Sigmoid colon (tissue), 4 donors: ENCODE measurements around the gene WNT10A.

Source experiments
- CTCF ChIP-seq, 4 experiments: fragments of 450-650 bp in 3 of 4; fragments of 200-600 bp in 1 of 4; IDR thresholded peaks; one replicate each; pipeline ENCODE4 v1.5.1; 2016 to 2019; ENCODE audit warnings: antibody characterized with exemption in 4 of 4, mild to moderate bottlenecking in 3 of 4, moderate library complexity in 2 of 4
- EP300 ChIP-seq, 4 donors: sonication (generic); formaldehyde crosslinking; IDR thresholded peaks; one replicate each; pipeline ENCODE4 v1.6.1; 2017; ENCODE audit warnings: antibody characterized with exemption in 4 of 4
- POLR2A ChIP-seq, 2 donors: fragments of 450-650 bp; IDR thresholded peaks; one replicate each; pipeline ENCODE4 v1.6.1; 2016; ENCODE audit warnings: antibody characterized with exemption in 2 of 2, mild to moderate bottlenecking in 2 of 2, moderate library complexity in 2 of 2

DNA sequence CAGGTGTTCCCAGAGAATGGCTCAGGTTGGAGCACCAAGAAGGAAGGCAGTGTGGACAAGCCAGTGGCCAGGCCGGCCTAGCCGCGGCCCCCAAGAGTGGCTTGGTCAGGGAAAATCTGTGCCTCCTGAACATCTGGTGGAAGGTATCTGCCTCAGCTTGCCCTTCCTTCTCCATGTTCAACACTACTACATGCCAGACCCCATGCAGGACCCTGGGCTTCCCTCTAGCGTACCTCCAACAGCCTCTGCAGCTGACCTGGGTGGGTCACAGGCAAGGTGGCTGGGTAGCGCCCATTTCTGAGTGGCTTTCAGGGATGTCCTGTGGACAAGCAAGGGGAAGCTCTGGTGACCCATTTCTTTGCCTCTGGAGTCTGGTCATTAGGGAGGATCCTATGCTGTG is 7.7 kb downstream of the WNT10A start:
- TF ChIP-seq CTCF (IDR thresholded peaks at IDR 0.05) (no peak), EP300 (IDR thresholded peaks at IDR 0.05) (no peak), POLR2A (IDR thresholded peaks at IDR 0.05) (no peak)
